CD4-positive, alpha-beta T cell (primary cell): Measurements from ENCODE around the gene SRGAP2B. TPM values are rescaled to one million over a fixed set of nuclear protein-coding genes. Genes with fewer than 3 reads are reported as not detected.
"Not testable (repeated sequence)": the region's sequence is repeated elsewhere in the genome, so short reads cannot be mapped to it uniquely, and the experiment has no call there.

Experiments
- ATAC-seq: fragments of 200-7000 bp; cut with Tn5 transposase; one replicate; pipeline ENCODE4 v1.10.0; 2022; ENCODE audit warnings: mild to moderate bottlenecking; ENCODE audit not compliant: poor library complexity
- CTCF ChIA-PET: fragments of 350-600 bp; sonication (Branson Sonifier 250); formaldehyde crosslinking; loops from one replicate; lab custom pipeline; 2021; ENCODE audit warnings: antibody characterized with exemption, inconsistent platforms; lab: Charles Lee
- POLR2A ChIA-PET: fragments of 350-600 bp; sonication (Branson Sonifier 250); formaldehyde crosslinking; loops from one replicate; lab custom pipeline; 2021; ENCODE audit warnings: antibody characterized with exemption, inconsistent platforms; lab: Charles Lee
- DNase-seq, 14 experiments: peaks; one replicate each; pipeline ENCODE4 v3.0.0-alpha.2; 2013 to 2020; ENCODE audit warnings: mixed read lengths in 2 of 14
- H3K27ac ChIP-seq, 2 donors: one replicate each; pipeline versions ENCODE4 v1.5.1 to v1.7.0; 2013; ENCODE audit warnings: low read length in 2 of 2, low read depth in 1 of 2, mild to moderate bottlenecking in 1 of 2
- H3K27me3 ChIP-seq, 2 experiments: 1 replicate in 1 of 2; 2 replicates in 1 of 2; pipeline versions ENCODE4 v1.6.1 to v1.7.0; 2013; ENCODE audit warnings: low read length in 2 of 2, control low read depth in 1 of 2, mild to moderate bottlenecking in 1 of 2, moderate library complexity in 1 of 2; ENCODE audit not compliant: insufficient read depth in 2 of 2, control insufficient read depth in 1 of 2
- H3K36me3 ChIP-seq: one replicate; pipeline ENCODE4 v1.6.1; 2013; ENCODE audit warnings: low read length, control low read depth; ENCODE audit not compliant: insufficient read depth
- H3K4me1 ChIP-seq: one replicate; pipeline ENCODE4 v1.6.1; 2013; ENCODE audit warnings: low read length, control low read depth; ENCODE audit not compliant: insufficient read depth
- H3K4me3 ChIP-seq: one replicate; pipeline ENCODE4 v1.5.1; 2013; ENCODE audit warnings: mild to moderate bottlenecking, low read length, moderate library complexity
- H3K9me3 ChIP-seq, 2 experiments: 1 replicate in 1 of 2; 2 replicates in 1 of 2; pipeline versions ENCODE4 v1.6.1 to v1.7.0; 2013; ENCODE audit warnings: low read length in 2 of 2, mild to moderate bottlenecking in 2 of 2, control low read depth in 1 of 2, moderate library complexity in 1 of 2; ENCODE audit not compliant: control insufficient read depth in 1 of 2, insufficient read depth in 1 of 2
- H3K27ac Mint-ChIP-seq: one replicate; pipeline ENCODE4 v1.8.0; 2020; ENCODE audit warnings: mixed read lengths
- H3K27me3 Mint-ChIP-seq: one replicate; pipeline ENCODE4 v1.8.0; 2021; ENCODE audit warnings: mixed read lengths
- H3K36me3 Mint-ChIP-seq: one replicate; pipeline ENCODE4 v1.8.0; 2021; ENCODE audit warnings: low read depth, mixed read lengths
- H3K4me1 Mint-ChIP-seq: one replicate; pipeline ENCODE4 v1.8.0; 2021; ENCODE audit warnings: low read depth, mixed read lengths
- H3K4me3 Mint-ChIP-seq: one replicate; pipeline ENCODE4 v1.8.0; 2020; ENCODE audit warnings: mild to moderate bottlenecking, mixed read lengths
- H3K9me3 Mint-ChIP-seq: one replicate; pipeline ENCODE4 v1.8.0; 2020; ENCODE audit warnings: mixed read lengths
- intact Hi-C, 2 experiments: fragments of 100-400 bp; cut with DNase I in 1 of 2; cut with micrococcal nuclease in 1 of 2; formaldehyde crosslinking; loops; one replicate each; pipeline versions ENCODE4 v1.15.1 to v1.9.0; 2023 to 2025; cut with DNase I, micrococcal nuclease
- total RNA-seq, 174 experiments: library from RNA in 2 of 174; stranded (reverse) in 2 of 174; gene quantifications; one replicate each; pipeline ENCODE4 v1.2.3 and lab custom pipeline; 2021 to 2026

The SRGAP2B gene
- total RNA-seq, 2 experiments from 2014 or later: 11.4 to 11.6 TPM

DNA sequence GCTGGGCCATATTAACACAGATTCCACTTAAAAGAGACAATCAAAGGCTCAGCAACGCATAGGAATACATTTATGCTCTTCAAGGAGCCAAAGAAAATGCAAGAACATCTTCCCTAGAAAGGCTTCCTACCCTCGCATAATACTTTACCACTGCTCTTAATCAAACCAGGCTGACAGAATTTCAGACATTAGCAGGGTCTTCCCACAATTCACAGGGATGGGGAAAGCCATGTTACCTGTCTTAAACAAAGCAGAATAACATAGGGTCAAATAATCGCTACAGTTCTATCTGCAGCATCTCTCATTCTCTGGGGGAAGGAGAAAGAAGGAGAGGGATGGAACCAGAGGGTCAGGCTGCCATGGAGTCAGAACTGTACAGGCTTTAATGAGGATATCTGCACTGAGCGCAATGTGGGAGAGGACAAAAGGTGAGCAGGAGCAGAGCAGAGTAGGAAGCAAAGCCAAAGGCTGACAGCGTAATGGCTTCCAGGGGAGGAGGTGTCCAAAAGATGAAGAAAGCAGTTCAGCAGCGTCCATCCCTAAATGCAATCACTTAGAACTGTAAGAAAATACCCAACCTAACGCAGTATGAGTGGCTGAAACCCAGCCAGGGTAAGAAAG, 109.5 kb downstream of the SRGAP2B start:
- POLR2A ChIA-PET, H3K4me1 Mint-ChIP-seq, H3K27ac ChIP-seq, H3K36me3 ChIP-seq, intact Hi-C loops, DNase-seq, H3K27ac Mint-ChIP-seq, H3K9me3 ChIP-seq, H3K4me3 ChIP-seq, ATAC-seq, H3K27me3 Mint-ChIP-seq, CTCF ChIA-PET, H3K9me3 Mint-ChIP-seq, H3K27me3 ChIP-seq, H3K4me3 Mint-ChIP-seq, H3K4me1 ChIP-seq, H3K36me3 Mint-ChIP-seq: not testable (repeated sequence)

DNA sequence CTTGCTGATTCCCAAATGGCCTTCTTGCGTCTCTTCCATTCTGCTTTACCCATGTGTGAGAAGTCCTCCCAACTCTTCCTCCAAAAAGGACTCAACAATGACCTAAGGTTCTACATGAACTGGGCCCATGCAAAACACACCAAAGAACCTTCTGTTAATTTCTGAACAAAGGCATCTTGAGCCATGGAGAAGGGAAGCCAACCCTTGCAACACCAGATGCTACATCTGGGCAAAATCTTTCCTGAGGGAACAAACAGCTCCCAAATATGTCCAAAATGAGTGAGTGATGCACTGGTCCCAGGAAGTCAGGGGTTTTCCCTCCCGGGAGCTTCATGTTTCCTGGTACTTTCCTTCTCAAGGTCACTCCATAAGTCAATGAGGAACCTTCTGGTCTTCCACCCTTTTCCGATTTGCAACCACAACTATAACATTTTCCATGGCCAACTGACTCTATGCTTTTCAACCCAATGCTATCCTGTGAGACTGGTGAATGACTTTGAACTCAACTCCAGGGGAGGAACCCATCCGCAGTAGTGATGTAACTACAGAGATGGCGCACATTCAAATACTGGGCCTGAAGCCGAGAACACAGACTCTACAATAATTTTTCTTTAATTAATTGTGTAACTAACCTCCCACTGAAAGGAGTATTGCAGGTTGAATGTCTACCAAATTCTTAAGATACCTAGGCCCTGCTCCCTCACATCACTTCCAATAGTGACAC, 112.2 kb downstream of the SRGAP2B start:
- H3K9me3 ChIP-seq, H3K4me3 ChIP-seq, H3K4me3 Mint-ChIP-seq, H3K9me3 Mint-ChIP-seq, intact Hi-C loops, H3K36me3 Mint-ChIP-seq, CTCF ChIA-PET, DNase-seq, H3K36me3 ChIP-seq, H3K4me1 ChIP-seq, H3K27ac Mint-ChIP-seq, H3K27ac ChIP-seq, H3K27me3 Mint-ChIP-seq, H3K4me1 Mint-ChIP-seq, POLR2A ChIA-PET, H3K27me3 ChIP-seq, ATAC-seq: not testable (repeated sequence)

DNA sequence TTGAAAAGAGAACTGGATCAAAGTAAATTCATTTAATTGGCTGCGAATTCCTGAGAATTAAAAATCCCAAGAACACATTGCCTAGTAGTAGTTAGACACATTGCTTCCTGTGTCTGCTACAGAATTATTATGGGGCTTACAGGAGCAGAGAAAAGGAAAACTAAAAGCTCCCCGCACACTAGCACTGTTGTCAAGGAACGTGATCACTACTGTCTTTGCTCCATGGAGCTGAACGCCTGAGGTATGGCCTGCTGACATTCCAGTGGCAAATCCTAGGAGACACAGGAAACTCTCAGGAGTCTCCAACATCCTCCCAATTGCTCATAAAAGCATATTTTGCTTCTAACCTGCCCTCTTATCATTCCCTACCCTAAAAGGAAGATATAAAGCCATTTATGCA, 114.0 kb downstream of the SRGAP2B start:
- H3K4me1 Mint-ChIP-seq, H3K4me1 ChIP-seq, H3K4me3 ChIP-seq, H3K27me3 ChIP-seq, H3K27me3 Mint-ChIP-seq, H3K9me3 ChIP-seq, CTCF ChIA-PET, intact Hi-C loops, DNase-seq, H3K4me3 Mint-ChIP-seq, H3K36me3 Mint-ChIP-seq, ATAC-seq, H3K9me3 Mint-ChIP-seq, H3K36me3 ChIP-seq, POLR2A ChIA-PET, H3K27ac Mint-ChIP-seq, H3K27ac ChIP-seq: not testable (repeated sequence)

DNA sequence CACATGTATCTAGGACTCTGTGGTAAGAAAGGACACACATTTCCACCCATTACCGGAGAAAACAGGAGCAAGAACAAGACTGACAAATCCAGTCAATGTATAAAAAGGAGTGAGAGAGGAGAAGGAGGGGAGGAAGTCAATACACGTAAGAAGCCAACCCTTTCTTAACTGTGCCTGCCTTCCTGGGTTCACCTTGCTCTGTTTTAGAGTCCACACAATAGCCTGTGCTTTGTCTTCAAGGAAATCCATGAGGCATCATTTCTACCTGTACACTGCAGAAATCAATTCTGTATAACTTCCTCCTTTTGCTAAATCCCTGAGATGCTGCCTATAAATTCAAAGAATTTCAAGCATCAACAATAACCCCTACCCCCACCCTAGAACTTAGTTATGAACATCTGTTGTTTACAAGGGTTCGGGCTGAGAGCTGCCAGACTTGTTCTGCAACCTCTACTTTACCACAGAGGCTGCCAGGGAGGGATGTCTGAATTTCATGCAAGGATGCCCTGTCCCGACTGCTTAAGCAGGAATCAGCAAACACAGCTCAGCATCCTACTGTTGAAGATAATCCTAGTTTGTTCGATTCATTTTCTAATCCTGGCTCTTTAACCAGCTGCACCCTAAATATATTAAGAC, 115.0 kb downstream of the SRGAP2B start:
- H3K27me3 ChIP-seq, H3K36me3 ChIP-seq, H3K9me3 Mint-ChIP-seq, H3K27me3 Mint-ChIP-seq, CTCF ChIA-PET, DNase-seq, H3K27ac ChIP-seq, POLR2A ChIA-PET, ATAC-seq, H3K4me3 Mint-ChIP-seq, H3K4me1 ChIP-seq, H3K4me1 Mint-ChIP-seq, H3K9me3 ChIP-seq, H3K4me3 ChIP-seq, intact Hi-C loops, H3K36me3 Mint-ChIP-seq, H3K27ac Mint-ChIP-seq: not testable (repeated sequence)

DNA sequence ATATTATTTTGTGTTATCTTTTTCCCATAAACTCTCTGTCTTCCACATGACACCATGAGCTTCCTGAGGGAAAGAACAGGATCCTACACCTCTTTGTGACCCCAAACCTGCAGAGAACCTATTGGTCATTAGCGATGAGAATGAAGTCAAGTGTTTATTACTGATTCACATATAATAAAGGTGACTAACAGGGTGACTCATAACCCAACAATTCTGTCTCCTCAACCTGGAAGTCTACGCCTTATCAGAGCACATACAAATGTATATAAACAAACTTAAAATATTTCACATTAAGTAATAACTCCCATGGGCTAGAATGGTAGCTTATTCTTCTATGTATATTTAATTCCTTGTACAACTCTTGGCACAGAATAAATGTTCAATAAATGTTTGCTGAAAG, 117.3 kb downstream of the SRGAP2B start:
- H3K4me3 Mint-ChIP-seq, H3K27ac ChIP-seq, intact Hi-C loops, CTCF ChIA-PET, H3K27me3 Mint-ChIP-seq, H3K36me3 ChIP-seq, H3K4me1 ChIP-seq, H3K27ac Mint-ChIP-seq, H3K36me3 Mint-ChIP-seq, H3K4me3 ChIP-seq, DNase-seq, H3K27me3 ChIP-seq, H3K9me3 Mint-ChIP-seq, POLR2A ChIA-PET, H3K4me1 Mint-ChIP-seq, ATAC-seq, H3K9me3 ChIP-seq: not testable (repeated sequence)

DNA sequence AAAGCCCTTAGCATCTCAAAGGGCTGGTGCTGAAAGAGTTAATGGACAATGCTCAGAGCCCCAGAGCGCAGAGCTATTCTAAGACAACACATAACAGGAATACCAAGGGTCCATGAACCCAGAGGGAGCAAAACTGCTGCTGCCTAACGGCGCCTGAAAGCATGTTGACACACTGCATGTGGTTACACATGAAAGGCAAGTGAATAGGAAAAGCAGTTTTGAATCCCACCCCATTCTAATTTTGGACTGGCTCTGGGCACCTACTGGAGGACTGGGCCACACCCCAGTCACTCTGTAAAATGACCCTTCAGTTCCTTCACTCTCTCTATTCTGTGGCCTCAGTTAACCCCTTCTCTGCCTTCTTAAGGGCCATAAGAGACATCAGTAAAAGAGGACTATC, 123.2 kb downstream of the SRGAP2B start:
- H3K27ac Mint-ChIP-seq, H3K4me1 ChIP-seq, H3K27me3 Mint-ChIP-seq, H3K4me3 ChIP-seq, intact Hi-C loops, H3K27me3 ChIP-seq, H3K4me3 Mint-ChIP-seq, POLR2A ChIA-PET, ATAC-seq, CTCF ChIA-PET, H3K36me3 Mint-ChIP-seq, H3K4me1 Mint-ChIP-seq, DNase-seq, H3K9me3 Mint-ChIP-seq, H3K27ac ChIP-seq, H3K9me3 ChIP-seq, H3K36me3 ChIP-seq: not testable (repeated sequence)

DNA sequence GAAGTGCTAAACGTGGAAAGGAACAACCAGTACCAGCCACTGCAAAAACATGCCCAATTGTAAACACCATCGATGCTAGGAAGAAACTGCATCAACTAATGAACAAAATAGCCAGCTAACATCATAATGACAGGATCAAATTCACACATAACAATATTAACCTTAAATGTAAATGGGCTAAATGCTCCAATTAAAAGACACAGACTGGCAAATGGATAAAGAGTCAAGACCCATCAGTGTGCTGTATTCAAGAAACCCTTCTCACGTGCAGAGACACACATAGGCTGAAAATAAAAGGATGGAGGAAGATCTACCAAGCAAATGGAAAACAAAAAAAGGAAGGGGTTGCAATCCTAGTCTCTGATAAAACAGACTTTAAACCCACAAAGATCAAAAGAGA, 128.6 kb downstream of the SRGAP2B start:
- H3K36me3 Mint-ChIP-seq, H3K27me3 Mint-ChIP-seq, H3K9me3 ChIP-seq, H3K27me3 ChIP-seq, H3K36me3 ChIP-seq, H3K4me3 ChIP-seq, DNase-seq, H3K4me3 Mint-ChIP-seq, H3K27ac Mint-ChIP-seq, POLR2A ChIA-PET, intact Hi-C loops, H3K4me1 ChIP-seq, CTCF ChIA-PET, H3K4me1 Mint-ChIP-seq, ATAC-seq, H3K27ac ChIP-seq, H3K9me3 Mint-ChIP-seq: not testable (repeated sequence)
